GM10847 (cell line): ENCODE data around the gene SNCB.

ENCODE experiments used
- POLR2A ChIP-seq: IDR thresholded peaks from 2 replicates; pipeline ENCODE4 v1.6.1; 2011; ENCODE audit not compliant: insufficient read length; ENCODE audit errors: extremely low read depth

Gene SNCB

GRCh38 chr5:176629853-176630680 lies at the start of gene SNCB, which contains the start of gene EIF4E1B:
Gene SNCB, minus strand, starts transcription at chr5:176630534. Its CDS starts 880 bp downstream, at chr5:176629654.
Gene EIF4E1B, plus strand, starts transcription at chr5:176630675. Its CDS starts 12,113 bp downstream, at chr5:176642788.
- TF ChIP-seq POLR2A: no peak

GRCh38 chr5:176679365-176680225 lies 49.3 kb upstream of the SNCB start:
- TF ChIP-seq POLR2A: no peak

GRCh38 chr5:176678584-176678983 lies 48.2 kb upstream of the SNCB start:
- no peak for TF ChIP-seq POLR2A

GRCh38 chr5:176677209-176677939 lies 47.0 kb upstream of the SNCB start:
- no peak for TF ChIP-seq POLR2A

DNA sequence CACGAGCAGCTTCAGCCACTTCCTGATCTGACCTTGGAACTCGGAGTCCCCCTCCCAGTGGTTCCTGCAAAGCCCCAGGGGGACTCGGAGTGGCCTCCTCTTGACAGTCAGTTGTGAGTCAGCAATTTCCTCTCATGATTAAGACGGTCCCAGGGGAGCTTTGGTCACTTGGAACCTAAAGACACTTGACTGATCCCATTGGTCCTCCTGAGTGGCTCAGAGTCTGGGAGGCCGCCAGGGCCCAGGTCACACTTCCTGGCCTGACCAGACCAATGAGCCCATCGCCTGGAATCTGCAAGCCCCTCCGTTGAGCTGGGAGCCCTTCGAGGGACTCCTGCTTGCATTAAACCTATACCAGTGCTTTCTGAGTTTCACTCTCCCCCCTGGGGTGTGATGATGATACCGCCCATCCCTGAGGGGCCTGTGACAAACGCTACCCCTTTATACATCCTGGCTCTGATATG lies 46.1 kb upstream of the SNCB start:
- TF ChIP-seq POLR2A: no peak

DNA sequence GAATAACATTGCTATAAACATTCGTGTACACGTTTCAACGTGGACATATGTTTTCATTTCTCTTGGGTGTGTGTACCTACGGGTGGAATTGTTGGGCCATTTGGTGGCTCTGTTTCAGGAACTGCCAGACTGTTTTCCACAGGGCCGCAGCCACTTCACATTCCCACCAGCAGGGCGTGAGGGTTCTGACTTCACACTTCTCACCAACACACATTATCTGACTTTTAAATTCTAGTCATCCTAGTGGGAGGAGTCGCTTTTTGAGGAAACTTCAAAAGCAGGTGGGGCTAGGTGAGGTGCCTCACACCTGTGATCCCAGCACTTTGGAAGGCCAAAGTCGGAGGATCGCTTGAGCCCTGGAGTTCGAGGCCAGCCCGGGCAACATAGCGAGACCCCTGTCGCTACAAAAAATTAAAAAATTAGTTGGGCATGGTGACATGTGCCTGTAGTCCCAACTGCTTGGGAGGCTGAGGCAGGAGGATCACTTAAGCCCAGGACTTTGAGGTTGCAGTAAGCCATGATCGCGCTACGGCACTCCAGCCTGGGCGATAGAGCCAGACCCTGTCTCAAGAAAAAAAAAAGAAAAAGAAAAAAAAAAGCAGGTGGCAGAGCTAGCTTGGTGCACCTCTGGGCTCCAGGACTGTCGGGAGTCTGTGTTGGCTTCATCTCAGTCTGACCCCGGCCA lies 45.5 kb upstream of the SNCB start:
- no peak for TF ChIP-seq POLR2A

- no peak for TF ChIP-seq POLR2A
Observed at GRCh38 chr5:176674799-176675198, 44.5 kb upstream of the SNCB start.

GRCh38 chr5:176673651-176674583 lies 43.6 kb upstream of the SNCB start:
- no peak for TF ChIP-seq POLR2A

GRCh38 chr5:176671890-176672747 lies 41.8 kb upstream of the SNCB start:
- no peak for TF ChIP-seq POLR2A

DNA sequence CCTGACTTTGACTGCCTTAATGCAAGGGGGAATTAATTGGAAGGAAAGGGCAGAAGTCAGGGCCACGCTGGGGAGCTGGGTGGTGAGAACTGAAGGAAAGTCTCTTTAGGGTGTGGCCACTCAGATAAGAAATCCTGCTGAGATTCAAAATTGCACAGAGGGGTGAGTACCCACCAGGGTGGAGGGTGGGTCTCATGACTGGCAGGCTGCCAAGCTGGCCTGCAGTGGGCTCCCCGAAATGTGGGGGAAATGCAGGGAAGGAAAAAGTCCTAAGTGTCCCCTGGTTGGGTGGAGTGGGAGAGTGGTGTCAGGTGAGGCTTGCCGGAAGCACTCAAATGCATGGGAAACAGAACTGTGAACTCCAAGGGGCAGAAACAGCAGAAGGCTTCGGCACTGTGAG lies 41.1 kb upstream of the SNCB start:
- TF ChIP-seq POLR2A: no peak

- no peak for TF ChIP-seq POLR2A
Observed at GRCh38 chr5:176670449-176670848, 40.1 kb upstream of the SNCB start.

DNA sequence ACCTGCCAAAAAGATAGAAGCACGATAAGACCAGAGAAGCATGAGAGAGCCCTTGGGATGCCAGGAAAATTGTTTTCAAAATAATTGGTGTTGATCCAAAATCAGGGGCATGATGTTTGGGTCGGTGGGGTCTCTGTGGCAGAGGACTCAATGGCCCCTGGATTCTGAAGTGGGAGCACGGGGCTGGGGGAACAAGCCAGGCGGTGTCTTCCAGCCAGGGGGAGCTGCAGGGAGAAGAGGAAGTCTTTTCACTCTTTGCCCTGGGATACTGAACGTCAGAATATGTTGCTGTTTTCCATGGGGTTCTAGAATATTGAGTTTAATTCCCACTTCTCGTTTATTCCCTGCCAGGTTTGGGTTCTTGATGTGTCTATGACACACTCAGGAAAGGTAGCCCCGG lies 37.3 kb upstream of the SNCB start:
- TF ChIP-seq POLR2A: no peak

DNA sequence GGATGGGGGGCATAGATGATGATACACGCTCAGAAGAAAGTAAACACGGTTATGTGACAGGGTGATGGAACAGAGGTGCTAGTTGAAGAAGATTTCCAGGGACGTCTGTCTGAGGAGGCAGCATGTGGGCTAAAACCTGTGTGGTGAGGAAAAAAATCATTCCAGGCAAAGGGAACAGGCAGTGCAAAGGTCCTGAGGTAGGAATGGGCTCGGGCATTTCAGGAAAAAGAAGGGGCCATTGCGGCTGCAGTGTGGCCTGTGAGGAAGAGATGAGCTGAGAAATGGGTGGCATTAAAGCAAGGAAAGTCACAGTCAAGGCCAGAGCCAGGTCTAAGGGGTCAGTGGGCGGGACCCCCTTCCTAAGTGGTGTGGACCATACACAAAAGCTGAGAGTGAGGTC lies 35.2 kb upstream of the SNCB start:
- no peak for TF ChIP-seq POLR2A
